GM19452 (cell line): ENCODE results near the gene AADACL4.
"Not testable (repeated sequence)": the region's sequence is repeated elsewhere in the genome, so short reads cannot be mapped to it uniquely, and the experiment has no call there.

Source experiments
- ATAC-seq: cut with Tn5 transposase; IDR thresholded peaks from one replicate; pipeline ENCODE4 v1.9.1; 2021; ENCODE audit not compliant: unreplicated experiment

AADACL4 gene

DNA sequence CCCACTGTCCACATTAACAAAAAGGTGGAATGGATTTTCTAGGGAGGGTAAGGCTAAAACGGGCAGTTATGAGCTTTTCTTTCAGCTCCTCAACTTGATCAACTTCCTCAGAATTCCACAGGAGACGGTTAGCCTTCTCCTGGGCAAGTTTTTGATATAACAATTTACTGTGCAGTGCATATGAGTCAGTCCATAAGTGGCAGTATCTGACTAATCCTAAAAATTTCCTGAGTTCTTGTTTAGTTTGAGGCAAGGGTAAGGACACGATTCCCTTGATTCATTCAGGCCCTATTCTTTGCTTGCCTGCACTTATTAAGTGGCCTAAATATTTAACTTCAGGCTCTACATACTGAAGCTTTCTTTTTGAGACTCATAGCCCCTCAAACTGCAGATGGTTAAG lies 65.8 kb downstream of the AADACL4 start:
- no peak for ATAC-seq

- no peak for ATAC-seq
Observed at GRCh38 chr1:12711536-12711935, 67.7 kb downstream of the AADACL4 start.

- no peak for ATAC-seq
Observed at GRCh38 chr1:12712076-12712475, 68.2 kb downstream of the AADACL4 start.

- no peak for ATAC-seq
Observed at GRCh38 chr1:12712929-12713328, 69.0 kb downstream of the AADACL4 start.

- ATAC-seq, result not testable (repeated sequence)
Observed at GRCh38 chr1:12713651-12714050, 69.8 kb downstream of the AADACL4 start.

DNA sequence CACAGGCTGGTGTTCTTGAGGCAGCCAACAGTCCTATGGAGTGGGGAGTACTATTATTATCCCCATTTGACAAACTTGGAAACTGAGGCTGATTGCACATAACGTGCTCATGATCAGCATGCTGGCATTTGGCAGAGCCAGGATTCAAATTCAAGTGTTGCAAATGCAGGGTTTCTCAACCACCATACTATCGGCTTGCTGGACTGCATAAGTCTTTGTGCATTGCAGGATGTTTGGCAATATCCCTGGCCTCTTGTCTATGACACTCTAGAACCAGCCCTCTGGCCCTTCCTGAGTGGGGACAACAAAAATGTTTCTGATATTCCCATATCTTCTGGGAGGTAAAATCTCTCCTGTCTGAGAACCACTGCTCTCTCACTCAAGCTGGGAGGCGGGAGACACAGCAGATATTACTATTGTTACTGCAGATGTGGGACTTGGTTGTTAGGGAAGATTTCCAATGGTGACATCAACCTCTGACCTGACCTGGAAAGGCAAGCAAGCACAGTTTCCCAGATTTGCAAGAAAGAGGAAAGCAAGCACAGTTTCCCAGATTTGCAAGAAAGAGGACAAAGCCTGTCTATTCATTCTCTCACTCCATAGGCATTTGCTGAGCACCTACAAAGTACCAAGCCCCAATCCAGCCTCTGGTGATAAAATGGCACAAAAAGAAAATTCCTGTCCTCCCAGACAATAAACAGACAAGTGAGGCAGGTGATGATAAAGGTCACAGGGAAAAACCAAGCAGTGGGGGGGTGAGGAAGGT lies 71.0 kb downstream of the AADACL4 start:
- ATAC-seq, result no peak

DNA sequence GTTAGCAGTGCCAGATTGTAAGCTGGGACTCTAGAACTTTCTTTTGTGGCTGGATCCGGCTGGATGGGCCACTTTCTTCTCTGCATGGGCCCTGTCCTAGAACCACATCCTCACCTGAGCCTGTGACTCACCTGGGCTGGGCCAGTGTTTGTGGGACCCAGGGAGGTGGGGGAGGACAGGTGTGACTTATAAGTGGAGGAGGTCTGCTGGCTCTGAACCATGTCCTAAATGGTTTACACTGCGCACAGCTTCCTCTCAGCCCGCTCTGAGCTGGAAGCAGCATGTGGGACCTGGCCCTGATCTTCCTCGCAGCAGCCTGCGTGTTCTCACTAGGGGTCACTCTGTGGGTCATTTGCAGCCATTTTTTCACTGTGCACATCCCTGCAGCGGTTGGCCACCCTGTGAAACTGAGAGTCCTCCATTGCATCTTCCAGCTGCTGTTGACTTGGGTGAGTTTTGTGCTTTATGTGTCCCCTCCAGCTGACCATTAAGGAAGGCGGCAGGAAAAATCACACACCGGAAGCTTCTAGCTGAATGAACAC lies 72.1 kb downstream of the AADACL4 start, which contains the start of gene AADACL3:
Gene AADACL3, plus strand, starts transcription at position 215 of the 542 bp plus-strand sequence. Its CDS starts 67 bp downstream, at position 282.
- no peak for ATAC-seq
